Right atrium auricular region (tissue), 2 donors: ENCODE measurements around the gene VEPH1. TPM values are rescaled to one million over a fixed set of nuclear protein-coding genes. Genes with fewer than 3 reads are reported as not detected.

Source experiments
- DNase-seq: peaks from one replicate; pipeline ENCODE4 v3.0.0-alpha.2; 2019; ENCODE audit warnings: low spot score
- H3K27ac ChIP-seq, 2 donors: fragments of 200-600 bp; sonication (generic); 1 replicate in 1 of 2; 2 replicates in 1 of 2; pipeline ENCODE4 v1.5.1; 2016 to 2019
- H3K27me3 ChIP-seq, 2 donors: fragments of 200-600 bp; sonication (generic); one replicate each; pipeline versions ENCODE4 v1.5.1 to v1.6.0; 2017 to 2019
- H3K36me3 ChIP-seq: fragments of 200-600 bp; sonication (generic); one replicate; pipeline ENCODE4 v1.5.1; 2016
- H3K4me1 ChIP-seq, 2 donors: fragments of 200-600 bp; sonication (generic); one replicate each; pipeline versions ENCODE4 v1.5.1 to v1.6.0; 2017 to 2019
- H3K4me3 ChIP-seq, 2 donors: fragments of 200-600 bp; sonication (generic); 1 replicate in 1 of 2; 2 replicates in 1 of 2; pipeline ENCODE4 v1.5.1; 2017 to 2019; ENCODE audit warnings: mild to moderate bottlenecking in 1 of 2, moderate library complexity in 1 of 2
- H3K9me3 ChIP-seq, 2 donors: fragments of 200-600 bp; sonication (generic); one replicate each; pipeline ENCODE4 v1.5.1; 2019
- CTCF ChIP-seq, 2 donors: fragments of 200-600 bp; sonication (generic); IDR thresholded peaks; one replicate each; pipeline ENCODE4 v1.5.1; 2019; ENCODE audit warnings: antibody characterized with exemption in 2 of 2
- total RNA-seq, 2 donors: library from RNA; depleted of rRNA; stranded (reverse); fragments of >200 nt; gene quantifications; one replicate each; pipeline ENCODE4 v1.1.0, GENCODE V29; 2016

Gene VEPH1
- total RNA-seq, 2 donors from 2014 or later: 0.48 to 0.86 TPM

GRCh38 chr3:157300094-157300493, 203.1 kb downstream of the VEPH1 start:
- no peak overlapping the region for H3K4me3 ChIP-seq
- no peaks in the 10 kb centered on the region for H3K27me3 ChIP-seq
- no peaks in the 10 kb centered on the region for H3K4me1 ChIP-seq
- no peak for TF ChIP-seq CTCF (IDR thresholded peaks at IDR 0.05)
- DNase-seq: no peak
- H3K27ac ChIP-seq: no peak overlapping the region
- H3K9me3 ChIP-seq: no peaks in the 10 kb centered on the region
- H3K36me3 ChIP-seq: no peaks in the 10 kb centered on the region

GRCh38 chr3:157297328-157297915, 205.8 kb downstream of the VEPH1 start:
- no peaks in the 10 kb centered on the region for H3K9me3 ChIP-seq
- TF ChIP-seq CTCF (IDR thresholded peaks at IDR 0.05): no peak
- H3K4me3 ChIP-seq: no peak overlapping the region
- H3K4me1 ChIP-seq: no peaks in the 10 kb centered on the region
- DNase-seq: no peak
- no peak overlapping the region for H3K27ac ChIP-seq
- no peaks in the 10 kb centered on the region for H3K36me3 ChIP-seq
- no peaks in the 10 kb centered on the region for H3K27me3 ChIP-seq

- no peaks in the 10 kb centered on the region for H3K9me3 ChIP-seq
- H3K4me1 ChIP-seq: no peaks in the 10 kb centered on the region
- no peak for TF ChIP-seq CTCF (IDR thresholded peaks at IDR 0.05)
- no peak for DNase-seq
- no peaks in the 10 kb centered on the region for H3K36me3 ChIP-seq
- H3K27ac ChIP-seq: no peak overlapping the region
- H3K27me3 ChIP-seq: no peaks in the 10 kb centered on the region
- no peak overlapping the region for H3K4me3 ChIP-seq
Observed at GRCh38 chr3:157294953-157295352, 208.3 kb downstream of the VEPH1 start.

- H3K27me3 ChIP-seq: no peaks in the 10 kb centered on the region
- DNase-seq: no peak
- no peaks in the 10 kb centered on the region for H3K9me3 ChIP-seq
- no peak overlapping the region for H3K27ac ChIP-seq
- H3K36me3 ChIP-seq: no peaks in the 10 kb centered on the region
- no peaks in the 10 kb centered on the region for H3K4me1 ChIP-seq
- no peak overlapping the region for H3K4me3 ChIP-seq
- no peak for TF ChIP-seq CTCF (IDR thresholded peaks at IDR 0.05)
Observed at GRCh38 chr3:157294491-157294890, 208.7 kb downstream of the VEPH1 start.

GRCh38 chr3:157290766-157291165, 212.4 kb downstream of the VEPH1 start:
- no peak for DNase-seq
- no peak for TF ChIP-seq CTCF (IDR thresholded peaks at IDR 0.05)
- H3K9me3 ChIP-seq: no peaks in the 10 kb centered on the region
- H3K27ac ChIP-seq: no peak overlapping the region
- no peaks in the 10 kb centered on the region for H3K36me3 ChIP-seq
- no peak overlapping the region for H3K4me3 ChIP-seq
- H3K4me1 ChIP-seq: no peaks in the 10 kb centered on the region
- H3K27me3 ChIP-seq: no peaks in the 10 kb centered on the region

GRCh38 chr3:157285966-157286365, 217.2 kb downstream of the VEPH1 start:
- no peaks in the 10 kb centered on the region for H3K4me1 ChIP-seq
- no peaks in the 10 kb centered on the region for H3K9me3 ChIP-seq
- no peaks in the 10 kb centered on the region for H3K36me3 ChIP-seq
- H3K27ac ChIP-seq: no peak overlapping the region
- no peak overlapping the region for H3K4me3 ChIP-seq
- no peaks in the 10 kb centered on the region for H3K27me3 ChIP-seq
- no peak for TF ChIP-seq CTCF (IDR thresholded peaks at IDR 0.05)
- DNase-seq: no peak
